ENCODE data around the gene TSPAN33.

Gene TSPAN33

DNA sequence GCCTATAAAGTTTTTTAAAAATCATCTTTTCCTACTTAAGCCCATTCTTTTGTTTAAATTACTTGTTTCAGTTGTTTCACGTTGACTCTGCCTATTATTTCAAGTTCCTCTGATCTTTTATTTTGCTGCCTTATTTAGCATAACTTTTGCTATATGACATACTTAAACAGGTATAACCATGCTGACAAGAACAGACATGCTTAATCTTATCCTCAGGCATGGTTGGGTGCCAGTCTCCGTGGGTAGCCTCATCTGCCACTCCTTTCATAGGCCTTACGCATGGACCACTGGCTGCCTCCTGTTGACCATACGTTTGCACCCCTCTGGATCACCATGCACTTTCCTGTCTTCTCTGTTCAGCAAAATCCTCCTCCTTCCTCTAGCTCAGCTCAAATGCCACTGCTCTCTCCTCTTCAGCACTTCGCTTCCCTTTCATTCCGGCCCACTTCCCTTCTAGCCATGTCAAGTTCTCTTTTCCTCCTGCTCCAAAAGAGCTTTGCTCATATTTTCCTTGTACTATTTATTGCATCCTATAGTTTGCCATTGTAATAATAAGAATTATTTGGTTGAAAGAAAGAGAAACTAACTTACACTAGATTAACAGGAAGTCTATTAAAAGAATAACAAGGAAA, 10.0 kb upstream of the TSPAN33 start:
- in situ Hi-C loops (cut with HindIII; ENCODE audit: low sequenced_read_pairs), result no loop called here

GRCh38 chr7:129136887-129137642, 7.4 kb upstream of the TSPAN33 start:
- in situ Hi-C loops (cut with HindIII; ENCODE audit: low sequenced_read_pairs), result no loop called here

- in situ Hi-C loops (cut with HindIII; ENCODE audit: low sequenced_read_pairs), result no loop called here
Measured at GRCh38 chr7:129143724-129144094, 798 bp upstream of the TSPAN33 start.

DNA sequence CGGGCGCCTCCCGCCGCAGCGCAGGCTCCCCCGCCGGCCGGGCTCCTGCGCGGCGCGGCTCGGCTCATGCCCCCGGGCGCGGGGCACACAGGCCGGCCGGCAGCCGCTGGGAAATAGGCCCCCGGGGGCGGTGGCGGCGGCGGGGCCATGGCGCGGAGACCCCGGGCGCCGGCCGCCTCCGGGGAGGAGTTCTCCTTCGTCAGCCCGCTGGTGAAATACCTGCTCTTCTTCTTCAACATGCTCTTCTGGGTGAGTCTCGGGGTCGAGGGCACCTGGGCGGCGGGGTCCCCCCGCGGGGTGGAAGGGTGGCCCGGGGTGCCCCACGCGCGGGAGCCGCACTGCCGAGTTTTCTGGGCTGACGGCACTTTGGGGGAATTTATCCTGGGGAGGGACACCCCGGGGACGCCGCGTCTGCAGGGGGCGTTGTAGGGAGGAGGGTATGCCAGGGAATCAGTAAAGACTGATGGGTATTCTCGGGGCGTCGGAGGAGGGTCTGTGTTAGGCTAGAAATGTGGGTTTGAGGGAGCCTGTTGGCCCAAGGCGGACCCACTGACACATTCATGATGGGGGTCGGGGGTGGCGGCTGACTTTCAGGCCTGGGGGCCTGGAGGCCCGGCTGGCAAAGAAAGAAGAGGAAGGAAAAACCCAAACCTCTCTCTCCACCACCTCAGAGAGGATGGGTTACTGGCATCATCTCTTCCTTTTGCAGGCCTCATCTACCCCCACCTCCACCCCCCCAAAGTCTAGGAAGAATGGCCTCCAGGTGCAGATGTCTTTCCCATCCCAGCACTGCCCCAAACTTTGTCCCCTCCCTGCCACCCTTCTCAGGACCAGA, 544 bp downstream of the TSPAN33 start:
- in situ Hi-C loops (cut with HindIII; ENCODE audit: low sequenced_read_pairs), result no loop called here

DNA sequence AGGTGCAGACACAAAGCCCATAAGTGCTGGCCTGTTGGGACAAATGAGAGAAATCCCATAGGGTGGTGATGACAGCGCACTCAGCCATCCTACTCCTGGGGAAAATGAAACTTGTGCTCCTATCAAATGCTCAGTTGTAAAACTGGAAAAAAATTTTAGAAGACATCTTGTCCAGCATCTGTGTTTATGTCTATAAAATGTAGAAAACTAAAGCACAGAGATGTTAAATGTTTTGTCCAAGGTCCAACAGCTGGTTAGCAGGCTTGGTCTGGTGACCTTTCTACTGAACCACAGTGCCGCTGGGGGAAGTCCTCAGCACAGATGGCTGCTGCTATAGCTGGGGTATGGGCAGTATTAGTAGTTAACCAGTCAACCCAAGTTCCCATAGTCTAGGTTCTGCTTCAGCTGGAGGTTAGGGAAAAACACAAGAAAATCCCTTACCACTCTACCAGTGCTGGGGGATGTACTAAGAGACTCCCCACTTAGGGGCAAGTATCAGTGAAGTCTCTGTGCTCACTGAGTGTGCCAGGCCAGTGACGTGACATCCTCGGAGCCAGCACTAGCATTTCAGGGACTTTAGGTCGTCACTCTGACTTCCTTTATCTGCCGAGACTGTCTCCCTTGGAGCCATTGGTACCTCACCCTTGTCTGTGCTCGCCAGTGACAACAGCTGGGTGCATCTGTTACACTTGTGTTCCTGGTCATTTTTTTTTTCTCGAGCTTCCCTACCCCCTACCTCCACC, 1.9 kb downstream of the TSPAN33 start:
- in situ Hi-C loops (cut with HindIII; ENCODE audit: low sequenced_read_pairs), result no loop called here

- in situ Hi-C loops (cut with HindIII; ENCODE audit: low sequenced_read_pairs), result no loop called here
Measured at GRCh38 chr7:129147731-129148130, 3.2 kb downstream of the TSPAN33 start.

DNA sequence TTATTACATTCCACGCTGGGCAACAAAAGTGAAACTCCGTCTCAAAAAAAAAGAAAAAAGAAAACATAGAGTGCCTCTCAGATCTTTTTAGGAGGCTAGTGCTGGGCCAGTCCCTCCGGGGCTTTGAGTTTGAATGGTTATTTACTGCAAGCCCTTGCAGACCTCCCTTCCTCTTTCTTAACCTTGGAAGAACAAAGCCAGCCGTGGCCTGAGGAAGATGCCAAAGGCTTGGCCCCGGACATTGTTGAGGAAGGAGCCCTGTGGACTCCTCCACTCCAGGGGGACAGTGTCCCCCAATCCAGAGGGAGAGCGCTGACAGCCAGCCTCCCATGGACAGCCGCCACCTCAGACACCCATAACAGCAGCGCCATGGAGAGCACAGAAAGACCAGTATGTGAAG, 5.0 kb downstream of the TSPAN33 start:
- in situ Hi-C loops (cut with HindIII; ENCODE audit: low sequenced_read_pairs), result no loop called here

DNA sequence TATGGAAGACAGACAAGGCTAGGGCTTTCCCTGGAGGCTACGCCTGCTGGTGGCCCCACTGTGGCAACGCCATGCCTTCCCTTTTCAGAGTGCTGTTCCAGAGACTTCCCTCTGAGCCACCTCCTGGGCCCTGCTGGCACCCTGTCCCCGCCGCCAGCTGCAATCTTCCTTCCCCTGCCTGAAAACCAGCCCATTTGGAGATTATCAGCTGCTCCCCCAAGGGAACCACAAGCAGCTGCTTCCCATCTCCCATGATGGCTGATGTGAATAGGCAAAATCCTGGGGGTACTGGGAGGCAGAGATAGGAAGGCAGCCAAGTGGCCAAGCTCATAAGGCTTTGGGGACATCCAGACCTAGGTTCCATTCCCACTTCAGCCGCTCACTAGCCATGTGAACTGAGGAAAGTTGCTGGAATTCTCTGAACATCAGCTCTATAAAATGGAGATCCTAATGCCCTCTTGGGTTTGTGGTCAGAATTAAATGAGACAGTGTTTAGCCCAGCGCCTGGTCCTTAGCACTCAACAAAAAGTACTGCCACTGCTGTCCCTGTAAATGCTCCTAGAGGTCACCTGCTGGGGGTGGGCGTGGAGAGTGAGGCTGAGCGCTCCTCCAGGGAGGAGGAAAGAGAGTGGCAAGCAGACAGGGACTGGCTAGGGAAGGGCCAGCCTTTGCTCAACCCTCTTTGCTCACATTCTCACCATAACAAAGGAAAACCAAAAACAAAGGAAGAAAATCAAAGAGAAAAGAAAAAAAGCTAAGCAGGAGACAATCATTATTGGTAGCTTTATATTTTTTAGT, 5.9 kb downstream of the TSPAN33 start:
- in situ Hi-C loops (cut with HindIII; ENCODE audit: low sequenced_read_pairs), result no loop called here

- in situ Hi-C loops (cut with HindIII; ENCODE audit: low sequenced_read_pairs), result no loop called here
Measured at GRCh38 chr7:129157651-129158050, 13.1 kb downstream of the TSPAN33 start.

DNA sequence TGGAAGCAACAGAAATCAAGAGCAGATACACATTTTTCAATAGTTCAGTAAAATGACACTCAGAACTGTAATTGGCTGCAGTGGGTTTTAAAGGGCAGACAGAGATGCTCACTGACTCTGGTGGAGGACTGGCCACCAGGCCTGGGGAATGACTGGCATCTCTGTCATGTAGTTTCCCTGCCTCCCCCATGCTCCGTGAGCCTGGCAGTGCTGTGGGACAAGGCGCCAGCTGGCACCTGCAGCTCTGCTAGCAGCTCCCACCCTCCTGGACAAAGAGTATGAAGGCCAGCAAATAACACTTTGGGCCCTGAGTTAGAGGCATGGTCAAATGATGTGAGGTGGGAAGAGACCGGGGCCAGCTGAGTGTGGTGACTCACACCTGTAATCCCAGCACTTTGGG, 15.0 kb downstream of the TSPAN33 start:
- in situ Hi-C loops (cut with HindIII; ENCODE audit: low sequenced_read_pairs), result no loop called here

DNA sequence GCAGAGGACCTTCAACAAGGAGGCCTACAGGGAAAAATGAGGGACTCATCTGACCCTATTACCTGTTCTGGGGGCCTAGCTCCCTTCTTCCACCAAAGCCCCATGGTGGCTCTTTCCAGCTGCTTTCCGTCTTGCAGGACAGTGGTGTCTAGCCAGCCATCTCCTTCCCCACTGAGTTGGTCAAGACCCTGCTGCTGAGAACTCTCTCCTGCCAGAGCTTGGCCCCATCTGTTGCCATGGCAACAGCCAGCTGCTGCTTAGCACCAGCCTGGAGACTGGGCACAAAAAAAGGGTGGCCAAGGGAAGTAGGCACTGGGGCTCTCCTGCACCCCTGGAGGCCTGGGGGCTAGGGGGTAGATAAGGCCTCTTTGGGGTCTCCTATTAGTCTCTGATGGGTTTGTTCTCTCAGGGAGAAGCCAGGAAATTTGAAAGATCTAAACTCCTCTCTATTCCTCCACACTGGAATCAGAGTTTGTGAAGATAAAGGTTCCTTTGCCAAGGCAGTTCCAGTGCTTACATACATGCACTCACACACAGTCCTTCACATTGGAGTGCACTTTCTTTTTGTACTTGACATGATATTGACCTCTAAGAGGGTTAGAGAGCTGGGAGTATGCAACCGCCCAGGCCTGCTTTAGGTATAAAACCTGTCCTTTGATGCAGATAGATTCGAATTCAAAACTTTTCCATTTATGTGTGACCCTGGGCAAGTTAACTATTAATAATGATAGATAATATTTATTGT, 15.8 kb downstream of the TSPAN33 start:
- in situ Hi-C loops (cut with HindIII; ENCODE audit: low sequenced_read_pairs), result no loop called here

GRCh38 chr7:129161524-129162225, 17.2 kb downstream of the TSPAN33 start:
- in situ Hi-C loops (cut with HindIII; ENCODE audit: low sequenced_read_pairs), result no loop called here

- in situ Hi-C loops (cut with HindIII; ENCODE audit: low sequenced_read_pairs), result no loop called here
Measured at GRCh38 chr7:129162732-129163131, 18.2 kb downstream of the TSPAN33 start.

- in situ Hi-C loops (cut with HindIII; ENCODE audit: low sequenced_read_pairs), result no loop called here
Measured at GRCh38 chr7:129163875-129164544, 19.5 kb downstream of the TSPAN33 start.

GRCh38 chr7:129166745-129167144, 22.2 kb downstream of the TSPAN33 start:
- in situ Hi-C loops (cut with HindIII; ENCODE audit: low sequenced_read_pairs), result no loop called here

DNA sequence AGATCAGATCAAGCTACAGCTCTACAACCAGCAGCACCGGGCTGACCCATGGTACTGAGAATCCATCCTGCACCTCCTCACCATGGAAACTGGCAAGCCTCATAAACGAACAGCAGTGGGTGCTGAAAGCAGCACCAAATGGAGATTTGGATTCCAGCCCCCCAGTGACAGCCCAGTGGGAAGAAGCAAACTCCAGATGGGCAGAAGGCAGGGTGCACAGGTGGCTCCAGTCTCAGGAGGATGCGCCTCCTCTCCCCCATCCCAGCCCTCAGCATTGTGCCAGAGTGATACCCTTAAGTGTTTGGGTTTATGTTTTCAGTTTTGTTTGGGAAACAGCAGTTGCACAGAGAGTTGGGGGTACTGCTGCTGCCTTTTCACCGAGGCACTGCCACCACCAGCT, 23.3 kb downstream of the TSPAN33 start:
- in situ Hi-C loops (cut with HindIII; ENCODE audit: low sequenced_read_pairs), result no loop called here

DNA sequence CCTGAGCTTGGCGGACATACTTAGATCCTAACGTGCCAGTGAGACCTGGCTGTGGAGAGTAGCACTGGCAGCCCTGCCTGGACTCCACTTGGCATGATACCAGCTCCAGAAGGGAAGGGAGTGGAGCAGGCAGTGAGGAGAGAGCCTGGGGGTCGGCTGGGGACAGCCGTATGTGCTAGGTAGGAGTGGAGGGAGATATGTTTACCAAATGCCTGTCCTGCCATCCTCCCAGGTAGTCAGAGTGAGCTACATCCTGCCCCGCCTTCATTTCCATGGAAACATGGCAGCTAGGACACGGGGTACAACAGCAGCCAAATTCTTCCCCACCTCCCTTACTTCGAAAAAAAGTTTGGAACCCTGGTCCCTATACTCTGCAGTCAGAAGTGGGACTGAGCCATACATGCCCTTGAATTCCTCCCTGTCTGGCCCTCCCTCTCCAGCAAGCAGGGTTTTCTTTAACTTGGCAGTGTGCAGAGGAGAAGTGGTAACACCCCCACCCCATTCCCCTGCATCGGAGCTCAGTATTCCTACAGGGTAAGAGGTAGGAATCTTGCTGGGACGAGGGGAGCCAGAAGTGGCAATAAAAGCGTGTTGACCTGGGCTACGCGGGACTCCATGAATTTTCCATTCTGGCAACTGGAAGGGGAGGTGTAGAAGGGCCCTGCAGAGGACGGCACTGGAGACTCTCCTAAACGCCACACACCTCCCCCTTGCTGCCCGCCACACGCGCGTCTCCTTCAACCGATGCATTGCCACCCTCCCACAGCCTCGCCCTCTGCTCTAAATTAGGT, 23.9 kb downstream of the TSPAN33 start:
- in situ Hi-C loops (cut with HindIII; ENCODE audit: low sequenced_read_pairs), result no loop called here

Data from DLD1 (cell line).